Umbilical cord (tissue), 2 donors: ENCODE measurements around the gene NUB1. TPM values are rescaled to one million over a fixed set of nuclear protein-coding genes. Genes with fewer than 3 reads are reported as not detected.
A peak's percentile ranks its signal among the peaks of the same experiment; 100 is the strongest.

Experiments used
- DNase-seq: peaks from one replicate; pipeline ENCODE4 v3.0.0-alpha.2; 2015; ENCODE audit warnings: low spot score
- total RNA-seq: library from RNA; depleted of rRNA; stranded (reverse); fragments of >200 nt; gene quantifications from one replicate; pipeline ENCODE4 v1.2.3, GENCODE V29; 2014; ENCODE audit warnings: low replicate concordance; ENCODE audit not compliant: insufficient read depth

The NUB1 gene
- total RNA-seq, 1 donor from 2014 or later, result 56.8 TPM

- no peak for DNase-seq
Measured at GRCh38 chr7:151423936-151424335, 82.3 kb downstream of the NUB1 start.

- DNase-seq, result no peak
Measured at GRCh38 chr7:151424799-151425198, 83.2 kb downstream of the NUB1 start.

- no peak for DNase-seq
Measured at GRCh38 chr7:151425670-151426440, 84.2 kb downstream of the NUB1 start.

GRCh38 chr7:151426441-151426903, 84.9 kb downstream of the NUB1 start:
- DNase-seq, result peak; percentile 84

- no peak for DNase-seq
Measured at GRCh38 chr7:151426904-151427704, 85.5 kb downstream of the NUB1 start.

GRCh38 chr7:151427705-151428377, 86.2 kb downstream of the NUB1 start:
- no peak for DNase-seq

Other genes starting within 250 kb of the NUB1 start
- gene GBX1, start 174.1 kb upstream of the NUB1 start, total RNA-seq, result not detected
- gene ASB10, start 154.6 kb upstream of the NUB1 start, total RNA-seq, result not detected
- gene H2BK1, start 131.3 kb upstream of the NUB1 start, total RNA-seq, result not detected
- 12.8 TPM for gene ABCF2, start 114.6 kb upstream of the NUB1 start, total RNA-seq
- gene CHPF2, start 109.3 kb upstream of the NUB1 start, total RNA-seq, result 33.5 TPM
- gene SMARCD3, start 93.1 kb upstream of the NUB1 start, total RNA-seq, result 59.0 TPM
- 34.7 TPM for gene WDR86, start 68.2 kb downstream of the NUB1 start, total RNA-seq
- not detected for gene CRYGN, start 98.3 kb downstream of the NUB1 start, total RNA-seq
- gene RHEB, start 178.1 kb downstream of the NUB1 start, total RNA-seq, result 83.8 TPM